IPS-18c (cell line): ENCODE measurements around the gene HAPLN2.
"Not testable (repeated sequence)": the region's sequence is repeated elsewhere in the genome, so short reads cannot be mapped to it uniquely, and the experiment has no call there.

Experiments used
- H3K4me3 ChIP-seq: 2 replicates; pipeline ENCODE4 v1.7.0; 2013; ENCODE audit warnings: low read depth, mild to moderate bottlenecking, low read length, moderate library complexity; ENCODE audit not compliant: insufficient read depth
- H3K9me3 ChIP-seq: one replicate; pipeline ENCODE4 v1.6.1; 2013; ENCODE audit warnings: mild to moderate bottlenecking, low read length, moderate library complexity; ENCODE audit not compliant: control insufficient read depth, insufficient read depth

HAPLN2 gene

GRCh38 chr1:156618853-156619581, at the start of gene HAPLN2:
Gene HAPLN2 (plus strand): TSS chr1:156619415. CDS start chr1:156623491, 4,076 bp downstream.
- Histone ChIP-seq H3K9me3 (peaks cover 4% of the 10 kb centered on the region), H3K4me3 (no peak within 1 kb of the TSS)

- Histone ChIP-seq H3K9me3 (peaks cover 2% of the 10 kb centered on the region), H3K4me3 (peak overlapping the region; percentile 82)
Observed at GRCh38 chr1:156571261-156571852, 47.9 kb upstream of the HAPLN2 start.

GRCh38 chr1:156571919-156572662, 47.1 kb upstream of the HAPLN2 start, which contains the start of gene IQGAP3:
Gene IQGAP3 (minus strand): TSS chr1:156572565. CDS start chr1:156572529, 36 bp downstream.
- H3K9me3 ChIP-seq = peaks cover 2% of the 10 kb centered on the region
- H3K4me3 ChIP-seq = peak within 1 kb of the TSS; percentile 82

GRCh38 chr1:156572663-156573018, 46.6 kb upstream of the HAPLN2 start:
- Histone ChIP-seq H3K9me3 (peaks cover 2% of the 10 kb centered on the region), H3K4me3 (peak overlapping the region; percentile 82; the same call in 1 of the 2 replicates)

- H3K4me3 ChIP-seq = no peak overlapping the region
Observed at GRCh38 chr1:156574039-156574633, 45.1 kb upstream of the HAPLN2 start.

GRCh38 chr1:156577550-156577949, 41.7 kb upstream of the HAPLN2 start:
- H3K9me3 ChIP-seq = no peaks in the 10 kb centered on the region

More at GRCh38 chr1:156574039-156574633, 45.1 kb upstream of the HAPLN2 start:
- peaks cover 2% of the 10 kb centered on the region for H3K9me3 ChIP-seq

GRCh38 chr1:156578055-156578454, 41.2 kb upstream of the HAPLN2 start:
- H3K4me3 ChIP-seq = no peak overlapping the region
- no peaks in the 10 kb centered on the region for H3K9me3 ChIP-seq

More at GRCh38 chr1:156577550-156577949, 41.7 kb upstream of the HAPLN2 start:
- no peak overlapping the region for H3K4me3 ChIP-seq

GRCh38 chr1:156579472-156579871, 39.7 kb upstream of the HAPLN2 start, which contains the start of gene TTC24:
Gene TTC24 (plus strand): TSS chr1:156579723. CDS start chr1:156581365, 1,642 bp downstream.
- Histone ChIP-seq H3K9me3 (no peaks in the 10 kb centered on the region), H3K4me3 (no peak within 1 kb of the TSS)

- H3K9me3 ChIP-seq = no peaks in the 10 kb centered on the region
- H3K4me3 ChIP-seq = no peak overlapping the region
Observed at GRCh38 chr1:156581661-156582387, 37.4 kb upstream of the HAPLN2 start.

GRCh38 chr1:156582388-156583017, 36.7 kb upstream of the HAPLN2 start:
- no peak overlapping the region for H3K4me3 ChIP-seq
- no peaks in the 10 kb centered on the region for H3K9me3 ChIP-seq

- no peak overlapping the region for H3K4me3 ChIP-seq
Observed at GRCh38 chr1:156583821-156584622, 35.2 kb upstream of the HAPLN2 start.

GRCh38 chr1:156584813-156585212, 34.4 kb upstream of the HAPLN2 start:
- no peaks in the 10 kb centered on the region for H3K9me3 ChIP-seq
- H3K4me3 ChIP-seq = no peak overlapping the region

More at GRCh38 chr1:156583821-156584622, 35.2 kb upstream of the HAPLN2 start:
- no peaks in the 10 kb centered on the region for H3K9me3 ChIP-seq

- Histone ChIP-seq H3K9me3 (no peaks in the 10 kb centered on the region), H3K4me3 (no peak overlapping the region)
Observed at GRCh38 chr1:156586323-156586722, 32.9 kb upstream of the HAPLN2 start.

GRCh38 chr1:156586892-156587477, 32.2 kb upstream of the HAPLN2 start:
- no peaks in the 10 kb centered on the region for H3K9me3 ChIP-seq

GRCh38 chr1:156587927-156588326, 31.3 kb upstream of the HAPLN2 start:
- H3K9me3 ChIP-seq, H3K4me3 ChIP-seq: not testable (repeated sequence)

More at GRCh38 chr1:156586892-156587477, 32.2 kb upstream of the HAPLN2 start:
- H3K4me3 ChIP-seq = no peak overlapping the region
